ENCODE measurements around the gene ANGPTL3. TPM values are rescaled to one million over a fixed set of nuclear protein-coding genes. Genes with fewer than 3 reads are reported as not detected.
"Not testable (repeated sequence)": the region's sequence is repeated elsewhere in the genome, so short reads cannot be mapped to it uniquely, and the experiment has no call there.

Gene ANGPTL3
- polyA plus RNA-seq (ENCODE audit: insufficient read length in 4 of 4): 10 to 100 TPM in 2 of 4 donors, 1 to 10 TPM in 2; 5.4 to 15.8 (median 8.4) TPM

GRCh38 chr1:62597281-62597680 is at the start of gene ANGPTL3:
ANGPTL3 (plus strand) TSS chr1:62597520; CDS start chr1:62597567, 47 bp downstream.
- no peak for DNase-seq (ENCODE audit: low read depth in 4 of 4, low spot score in 3 of 4)

GRCh38 chr1:62561306-62561705 is 36.0 kb upstream of the ANGPTL3 start:
- DNase-seq (ENCODE audit: low read depth in 4 of 4, low spot score in 3 of 4): no peak

GRCh38 chr1:62567182-62567581 is 30.1 kb upstream of the ANGPTL3 start:
- DNase-seq (ENCODE audit: low read depth in 4 of 4, low spot score in 3 of 4): not testable (repeated sequence)

GRCh38 chr1:62567926-62568325 is 29.4 kb upstream of the ANGPTL3 start:
- DNase-seq (ENCODE audit: low read depth in 4 of 4, low spot score in 3 of 4): not testable (repeated sequence)

- DNase-seq (ENCODE audit: low read depth in 4 of 4, low spot score in 3 of 4): not testable (repeated sequence)
Observed at GRCh38 chr1:62571517-62571916, 25.8 kb upstream of the ANGPTL3 start.

- no peak for DNase-seq (ENCODE audit: low read depth in 4 of 4, low spot score in 3 of 4)
Observed at GRCh38 chr1:62572476-62572875, 24.8 kb upstream of the ANGPTL3 start.

- DNase-seq (ENCODE audit: low read depth in 4 of 4, low spot score in 3 of 4): no peak
Observed at GRCh38 chr1:62573675-62574074, 23.6 kb upstream of the ANGPTL3 start.

- DNase-seq (ENCODE audit: low read depth in 4 of 4, low spot score in 3 of 4): no peak
Observed at GRCh38 chr1:62585469-62586155, 11.7 kb upstream of the ANGPTL3 start.

GRCh38 chr1:62588000-62588399 is 9.3 kb upstream of the ANGPTL3 start:
- DNase-seq (ENCODE audit: low read depth in 4 of 4, low spot score in 3 of 4): no peak

GRCh38 chr1:62589321-62589720 is 8.0 kb upstream of the ANGPTL3 start:
- no peak for DNase-seq (ENCODE audit: low read depth in 4 of 4, low spot score in 3 of 4)

GRCh38 chr1:62590255-62590969 is 6.9 kb upstream of the ANGPTL3 start:
- no peak for DNase-seq (ENCODE audit: low read depth in 4 of 4, low spot score in 3 of 4)

GRCh38 chr1:62590970-62591368 is 6.4 kb upstream of the ANGPTL3 start:
- DNase-seq (ENCODE audit: low read depth in 4 of 4, low spot score in 3 of 4): no peak

GRCh38 chr1:62593825-62594394 is 3.4 kb upstream of the ANGPTL3 start:
- DNase-seq (ENCODE audit: low read depth in 4 of 4, low spot score in 3 of 4): no peak

GRCh38 chr1:62595647-62596046 is 1.7 kb upstream of the ANGPTL3 start:
- DNase-seq (ENCODE audit: low read depth in 4 of 4, low spot score in 3 of 4): no peak

GRCh38 chr1:62599044-62599443 is 1.7 kb downstream of the ANGPTL3 start:
- DNase-seq (ENCODE audit: low read depth in 4 of 4, low spot score in 3 of 4): no peak

- DNase-seq (ENCODE audit: low read depth in 4 of 4, low spot score in 3 of 4): no peak
Observed at GRCh38 chr1:62601457-62601856, 4.1 kb downstream of the ANGPTL3 start.

- DNase-seq (ENCODE audit: low read depth in 4 of 4, low spot score in 3 of 4): no peak
Observed at GRCh38 chr1:62608905-62609304, 11.6 kb downstream of the ANGPTL3 start.

- not testable (repeated sequence) for DNase-seq (ENCODE audit: low read depth in 4 of 4, low spot score in 3 of 4)
Observed at GRCh38 chr1:62610588-62610987, 13.3 kb downstream of the ANGPTL3 start.

GRCh38 chr1:62612770-62613169 is 15.4 kb downstream of the ANGPTL3 start:
- DNase-seq (ENCODE audit: low read depth in 4 of 4, low spot score in 3 of 4): no peak

GRCh38 chr1:62613325-62613727 is 16.0 kb downstream of the ANGPTL3 start:
- no peak for DNase-seq (ENCODE audit: low read depth in 4 of 4, low spot score in 3 of 4)

- DNase-seq (ENCODE audit: low read depth in 4 of 4, low spot score in 3 of 4): no peak
Observed at GRCh38 chr1:62613890-62614289, 16.6 kb downstream of the ANGPTL3 start.

GRCh38 chr1:62621907-62622306 is 24.6 kb downstream of the ANGPTL3 start:
- DNase-seq (ENCODE audit: low read depth in 4 of 4, low spot score in 3 of 4): no peak

All from right renal pelvis (tissue), 4 donors.